ENCODE measurements around the gene GAD2. TPM values are rescaled to one million over a fixed set of nuclear protein-coding genes. Genes with fewer than 3 reads are reported as not detected.

GAD2 gene
- total and polyA plus RNA-seq, 9 of the 15 experiments (the other 6 are each of a cell fraction or from before 2014, with no cell fraction given), result not detected

- 2% methylated on average over 31 of the region's 31 CpGs for WGBS (ENCODE audit: insufficient coverage, low coverage, missing lambda C conversion rate)
- in situ Hi-C loops (cut with MboI) (no loop called here), intact Hi-C loops (cut with micrococcal nuclease) (no loop called here)
- Histone ChIP-seq H3K9me1 (ENCODE audit: control insufficient read depth, insufficient read depth, low read length) (no peaks in the 10 kb centered on the region), H3K4me1 (replicated peaks in 1 of 2; ENCODE audit: control insufficient read depth in 2 of 2, insufficient read depth in 2 of 2, low read length in 2 of 2) (peaks cover 0 to 13% of the 10 kb centered on the region in 2 experiments; a peak in 1 of 5 replicates), H3K4me2 (ENCODE audit: insufficient read depth, low read length) (no peak overlapping the region), H3K9me3 (replicated peaks; ENCODE audit: control insufficient read depth, insufficient read depth, low read depth, low read length) (no peaks in the 10 kb centered on the region), H4K20me1 (replicated peaks; ENCODE audit: control insufficient read depth, insufficient read depth, low read length) (no peaks in the 10 kb centered on the region), H3K9ac (ENCODE audit: insufficient read depth in 1 of 2, low read depth in 2 of 2, low read length in 2 of 2) (no peak overlapping the region), H3K79me2 (ENCODE audit: control insufficient read depth, insufficient read depth, low read length) (no peaks in the 10 kb centered on the region), H3K36me3 (ENCODE audit: control insufficient read depth, insufficient read depth, low read length) (no peaks in the 10 kb centered on the region), H3K4me3 (no peak overlapping the region), H3K27me3 (ENCODE audit: control insufficient read depth in 2 of 2, insufficient read depth in 2 of 2, low read length in 2 of 2) (peaks cover 28 to 67% of the 10 kb centered on the region in 2 experiments; a peak in 3 of 5 replicates), H3K27ac (ENCODE audit: extremely low read depth, low read depth, low read length) (no peak overlapping the region), H2AFZ (ENCODE audit: low read depth, low read length) (no peak overlapping the region)
- FAIRE-seq (no peak), DNase-seq (ENCODE audit: extremely low read depth in 1 of 4, low spot score in 3 of 4) (no peak), ATAC-seq (no peak)
- no peak for TF ChIP-seq POLR2H (tag; IDR thresholded peaks at IDR 0.05; ENCODE audit: low read depth)
- no TSS peak for BruUV-seq (replicated peaks)
- ChIA-PET POLR2A (no interaction called here), CTCF (ENCODE audit: low intra/inter-chr PET ratio) (no interaction called here)
Observed at GRCh38 chr10:26215396-26215934, 1.1 kb upstream of the GAD2 start.

DNA sequence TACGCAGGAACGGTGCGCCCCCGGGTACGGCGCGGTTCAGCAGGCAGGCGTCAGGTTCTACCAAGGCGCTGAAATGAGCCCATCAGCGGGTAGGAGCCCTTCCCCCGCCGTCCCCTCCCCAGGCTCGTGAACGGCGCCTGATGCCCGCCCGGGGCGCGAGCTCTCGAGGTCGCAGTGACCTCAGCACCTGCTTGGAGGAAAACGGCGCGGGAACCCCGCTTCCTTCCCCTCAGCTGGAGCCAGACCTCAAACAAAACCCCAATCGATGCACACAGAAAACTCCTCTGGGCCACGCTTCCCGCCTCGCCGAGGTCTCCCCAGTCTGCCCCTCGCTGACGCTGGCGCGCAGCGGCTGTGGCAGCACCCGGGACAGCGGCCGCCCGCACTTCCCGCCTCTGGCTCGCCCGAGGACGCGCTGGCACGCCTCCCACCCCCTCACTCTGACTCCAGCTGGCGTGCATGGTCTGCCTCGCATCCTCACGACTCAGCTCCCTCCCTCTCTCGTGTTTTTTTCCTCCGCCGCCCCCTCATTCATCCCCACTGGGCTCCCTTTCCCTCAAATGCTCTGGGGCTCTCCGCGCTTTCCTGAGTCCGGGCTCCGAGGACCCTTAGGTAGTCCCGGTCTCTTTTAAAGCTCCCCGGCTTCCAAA is 514 bp upstream of the GAD2 start:
- H3K9ac ChIP-seq (ENCODE audit: insufficient read depth in 1 of 2, low read depth in 2 of 2, low read length in 2 of 2), result no peak overlapping the region
- no peak overlapping the region for H2AFZ ChIP-seq (ENCODE audit: low read depth, low read length)
- no peak overlapping the region for H3K27ac ChIP-seq (ENCODE audit: extremely low read depth, low read depth, low read length)
- DNase-seq (ENCODE audit: extremely low read depth in 1 of 4, low spot score in 3 of 4) (no peak), ATAC-seq (no peak), FAIRE-seq (no peak)
- no peaks in the 10 kb centered on the region for H3K9me3 ChIP-seq (replicated peaks; ENCODE audit: control insufficient read depth, insufficient read depth, low read depth, low read length)
- H3K79me2 ChIP-seq (ENCODE audit: control insufficient read depth, insufficient read depth, low read length), result no peaks in the 10 kb centered on the region
- 8% methylated on average over 40 of the region's 57 CpGs for WGBS (ENCODE audit: insufficient coverage, low coverage, missing lambda C conversion rate)
- POLR2A ChIA-PET, result no interaction called here
- H4K20me1 ChIP-seq (replicated peaks; ENCODE audit: control insufficient read depth, insufficient read depth, low read length), result no peaks in the 10 kb centered on the region
- H3K27me3 ChIP-seq (ENCODE audit: control insufficient read depth in 2 of 2, insufficient read depth in 2 of 2, low read length in 2 of 2), result peaks cover 28 to 67% of the 10 kb centered on the region in 2 experiments; a peak in 3 of 5 replicates
- H3K4me3 ChIP-seq, result no peak overlapping the region
- no peaks in the 10 kb centered on the region for H3K9me1 ChIP-seq (ENCODE audit: control insufficient read depth, insufficient read depth, low read length)
- no peak for TF ChIP-seq GABPB2 (CRISPR knock-in tag; conservative IDR thresholded peaks at IDR 0.05)
- TF ChIP-seq, protein P1, sequence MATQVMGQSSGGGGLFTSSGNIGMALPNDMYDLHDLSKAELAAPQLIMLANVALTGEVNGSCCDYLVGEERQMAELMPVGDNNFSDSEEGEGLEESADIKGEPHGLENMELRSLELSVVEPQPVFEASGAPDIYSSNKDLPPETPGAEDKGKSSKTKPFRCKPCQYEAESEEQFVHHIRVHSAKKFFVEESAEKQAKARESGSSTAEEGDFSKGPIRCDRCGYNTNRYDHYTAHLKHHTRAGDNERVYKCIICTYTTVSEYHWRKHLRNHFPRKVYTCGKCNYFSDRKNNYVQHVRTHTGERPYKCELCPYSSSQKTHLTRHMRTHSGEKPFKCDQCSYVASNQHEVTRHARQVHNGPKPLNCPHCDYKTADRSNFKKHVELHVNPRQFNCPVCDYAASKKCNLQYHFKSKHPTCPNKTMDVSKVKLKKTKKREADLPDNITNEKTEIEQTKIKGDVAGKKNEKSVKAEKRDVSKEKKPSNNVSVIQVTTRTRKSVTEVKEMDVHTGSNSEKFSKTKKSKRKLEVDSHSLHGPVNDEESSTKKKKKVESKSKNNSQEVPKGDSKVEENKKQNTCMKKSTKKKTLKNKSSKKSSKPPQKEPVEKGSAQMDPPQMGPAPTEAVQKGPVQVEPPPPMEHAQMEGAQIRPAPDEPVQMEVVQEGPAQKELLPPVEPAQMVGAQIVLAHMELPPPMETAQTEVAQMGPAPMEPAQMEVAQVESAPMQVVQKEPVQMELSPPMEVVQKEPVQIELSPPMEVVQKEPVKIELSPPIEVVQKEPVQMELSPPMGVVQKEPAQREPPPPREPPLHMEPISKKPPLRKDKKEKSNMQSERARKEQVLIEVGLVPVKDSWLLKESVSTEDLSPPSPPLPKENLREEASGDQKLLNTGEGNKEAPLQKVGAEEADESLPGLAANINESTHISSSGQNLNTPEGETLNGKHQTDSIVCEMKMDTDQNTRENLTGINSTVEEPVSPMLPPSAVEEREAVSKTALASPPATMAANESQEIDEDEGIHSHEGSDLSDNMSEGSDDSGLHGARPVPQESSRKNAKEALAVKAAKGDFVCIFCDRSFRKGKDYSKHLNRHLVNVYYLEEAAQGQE (IDR thresholded peaks at IDR 0.05; ENCODE audit: borderline replicate concordance), result peak; percentile 27; the same call in 1 of the 2 replicates
- TF ChIP-seq, protein P1 (CRISPR knock-in tag; IDR thresholded peaks at IDR 0.05; ENCODE audit: low read depth), result no peak
- TF ChIP-seq EGR1 (conservative IDR thresholded peaks at IDR 0.05), result 0 out of 2 replicates have a peak, but pooled peaks have one; percentile 23
- intact Hi-C loops (cut with micrococcal nuclease) (no loop called here), in situ Hi-C loops (cut with MboI) (no loop called here)
- H3K36me3 ChIP-seq (ENCODE audit: control insufficient read depth, insufficient read depth, low read length), result no peaks in the 10 kb centered on the region
- no peak overlapping the region for H3K4me2 ChIP-seq (ENCODE audit: insufficient read depth, low read length)
- peaks cover 0 to 13% of the 10 kb centered on the region in 2 experiments; a peak in 1 of 5 replicates for H3K4me1 ChIP-seq (replicated peaks in 1 of 2; ENCODE audit: control insufficient read depth in 2 of 2, insufficient read depth in 2 of 2, low read length in 2 of 2)
- BruUV-seq (replicated peaks), result no TSS peak
- CTCF ChIA-PET (ENCODE audit: low intra/inter-chr PET ratio), result no interaction called here

Data from K562 (cell line).